A549 (cell line): ENCODE results near the gene MAGI2. TPM values are rescaled to one million over a fixed set of nuclear protein-coding genes. Genes with fewer than 3 reads are reported as not detected.

ENCODE experiments used
- ATAC-seq, 2 experiments: fragments of 200-7000 bp in 1 of 2; fragments of >200 bp in 1 of 2; cut with Nextera tagmentation in 1 of 2; cut with Tn5 transposase in 1 of 2; 3 replicates each; pipeline versions ENCODE4 v1.8.0 to v1.9.1; 2018 to 2020; ENCODE audit warnings: mild to moderate bottlenecking in 1 of 2, moderate library complexity in 1 of 2
- CTCF ChIA-PET: fragments of 300-600 bp; sonication (Branson Sonifier 250); formaldehyde crosslinking; extraction: SDS; loops from one replicate; lab custom pipeline; 2021; ENCODE audit warnings: antibody characterized with exemption, inconsistent platforms; lab: Yijun Ruan, JAX
- POLR2A ChIA-PET: fragments of 350-600 bp; formaldehyde crosslinking; extraction: SDS; loops from one replicate; lab custom pipeline; 2021; ENCODE audit warnings: antibody characterized with exemption, inconsistent platforms; lab: Yijun Ruan, JAX
- DNase-seq, 2 experiments: peaks; one replicate each; pipeline versions ENCODE4 v3.0.0 to v3.0.0-alpha.2; 2011 to 2016; ENCODE audit warnings: low read depth in 1 of 2, low spot score in 1 of 2
- FAIRE-seq: peaks from 2 replicates; lab custom pipeline; 2011; peaks lifted over from hg19 to GRCh38; lab: Jason Lieb, UNC
- H3K27ac ChIP-seq, 2 experiments: fragments of >200 bp; sonication (Bioruptor Twin); formaldehyde crosslinking; 3 replicates each; pipeline ENCODE4 v1.5.1; 2016 to 2017
- H3K4me1 ChIP-seq: fragments of >200 bp; sonication (Bioruptor Twin); formaldehyde crosslinking; 3 replicates; pipeline ENCODE4 v1.6.1; 2016
- H3K4me2 ChIP-seq: fragments of >200 bp; sonication (Bioruptor Twin); formaldehyde crosslinking; 3 replicates; pipeline ENCODE4 v1.6.1; 2016
- H3K4me3 ChIP-seq: fragments of >200 bp; sonication (Bioruptor Twin); formaldehyde crosslinking; 3 replicates; pipeline ENCODE4 v1.5.1; 2016
- H3K9me3 ChIP-seq: fragments of >200 bp; sonication (Bioruptor Twin); formaldehyde crosslinking; 3 replicates; pipeline ENCODE4 v1.6.1; 2016
- CBX2 ChIP-seq: fragments of 200-600 bp; sonication (generic); IDR thresholded peaks from 2 replicates; pipeline ENCODE4 v1.6.1; 2016; ENCODE audit warnings: low read depth, mild to moderate bottlenecking, borderline replicate concordance
- CHD2 ChIP-seq: fragments of 150-350 bp; IDR thresholded peaks from 2 replicates; pipeline ENCODE4 v1.6.1; 2014; ENCODE audit warnings: low read length; ENCODE audit not compliant: partially characterized antibody
- CHD4 ChIP-seq: fragments of 200-600 bp; sonication (generic); IDR thresholded peaks from 2 replicates; pipeline ENCODE4 v1.6.1; 2016; ENCODE audit warnings: antibody characterized with exemption, mild to moderate bottlenecking, borderline replicate concordance
- EP300 ChIP-seq, 2 experiments: fragments of >200 bp; sonication (Bioruptor Twin); formaldehyde crosslinking; IDR thresholded peaks; 2 replicates in 1 of 2; 3 replicates in 1 of 2; pipeline ENCODE4 v1.6.1; 2016 to 2017
- FOSB ChIP-seq: fragments of 250-450 bp; sonication (Bioruptor Pico); IDR thresholded peaks from 2 replicates; pipeline ENCODE4 v1.5.0; 2020; ENCODE audit warnings: mild to moderate bottlenecking, moderate library complexity
- HMGXB4 ChIP-seq: fragments of 250-450 bp; sonication (Bioruptor Pico); IDR thresholded peaks from 2 replicates; pipeline ENCODE4 v1.5.0; 2021; ENCODE audit warnings: mild to moderate bottlenecking, moderate library complexity, borderline replicate concordance
- HOXB13 ChIP-seq: fragments of 250-450 bp; sonication (Bioruptor Pico); IDR thresholded peaks from 2 replicates; pipeline ENCODE4 v1.5.0; 2020; ENCODE audit warnings: low read depth, mild to moderate bottlenecking, moderate library complexity
- HOXB5 ChIP-seq: fragments of 250-450 bp; sonication (Bioruptor Pico); IDR thresholded peaks from 2 replicates; pipeline ENCODE4 v1.5.0; 2020; ENCODE audit warnings: mild to moderate bottlenecking, moderate library complexity
- JUN ChIP-seq, 2 experiments: fragments of >200 bp; sonication (Bioruptor Twin); formaldehyde crosslinking; IDR thresholded peaks; 2 replicates in 1 of 2; 3 replicates in 1 of 2; pipeline ENCODE4 v1.6.1; 2016 to 2017
- KDM1A ChIP-seq: fragments of 200-600 bp; sonication (generic); IDR thresholded peaks from 2 replicates; pipeline ENCODE4 v1.6.1; 2016; ENCODE audit warnings: low read depth, mild to moderate bottlenecking
- KDM5A ChIP-seq: fragments of 200-600 bp; sonication (generic); IDR thresholded peaks from 2 replicates; pipeline ENCODE4 v1.6.1; 2016; ENCODE audit warnings: antibody characterized with exemption, mild to moderate bottlenecking
- MAZ ChIP-seq: fragments of 150-350 bp; IDR thresholded peaks from 2 replicates; pipeline ENCODE4 v1.6.1; 2014; ENCODE audit warnings: antibody characterized with exemption, low read depth, low read length, borderline replicate concordance
- NPAS2 ChIP-seq: fragments of 250-450 bp; sonication (Bioruptor Pico); IDR thresholded peaks from 2 replicates; pipeline ENCODE4 v1.8.0; 2022; ENCODE audit warnings: mild to moderate bottlenecking, moderate library complexity, borderline replicate concordance
- NR3C1 ChIP-seq: fragments of >200 bp; sonication (Bioruptor Twin); formaldehyde crosslinking; IDR thresholded peaks from 3 replicates; pipeline ENCODE4 v1.6.1; 2017
- PBX3 ChIP-seq: IDR thresholded peaks from 2 replicates; pipeline ENCODE4 v1.6.1; 2012
- PHF8 ChIP-seq: fragments of 200-600 bp; sonication (generic); IDR thresholded peaks from 2 replicates; pipeline ENCODE4 v1.6.1; 2016; ENCODE audit warnings: low read depth, mild to moderate bottlenecking, antibody characterized with exemption, moderate library complexity, borderline replicate concordance
- POLR2A ChIP-seq: IDR thresholded peaks from 2 replicates; pipeline ENCODE4 v1.6.1; 2012; ENCODE audit warnings: mild to moderate bottlenecking, low read length
- RARB ChIP-seq: fragments of 250-450 bp; sonication (Bioruptor Pico); IDR thresholded peaks from 2 replicates; pipeline ENCODE4 v1.8.0; 2021; ENCODE audit warnings: mild to moderate bottlenecking, moderate library complexity
- RCOR1 ChIP-seq: fragments of 150-350 bp; IDR thresholded peaks from 2 replicates; pipeline ENCODE4 v1.6.1; 2014; ENCODE audit warnings: antibody characterized with exemption, low read length, low read depth
- RFX5 ChIP-seq: fragments of 450-650 bp; IDR thresholded peaks from 2 replicates; pipeline ENCODE4 v1.7.1; 2014; ENCODE audit warnings: antibody characterized with exemption, mild to moderate bottlenecking, moderate library complexity
- RNF2 ChIP-seq: fragments of 200-600 bp; sonication (generic); IDR thresholded peaks from 2 replicates; pipeline ENCODE4 v1.6.1; 2016; ENCODE audit warnings: low read depth, mild to moderate bottlenecking, antibody characterized with exemption, moderate library complexity, borderline replicate concordance
- SREBF2 ChIP-seq: fragments of 450-650 bp; IDR thresholded peaks from 2 replicates; pipeline ENCODE4 v1.6.1; 2014; ENCODE audit warnings: mild to moderate bottlenecking, moderate library complexity
- TFCP2L1 ChIP-seq: fragments of 250-450 bp; sonication (Bioruptor Pico); IDR thresholded peaks from 2 replicates; pipeline ENCODE4 v1.5.0; 2021; ENCODE audit warnings: mild to moderate bottlenecking
- TP53 ChIP-seq: fragments of 250-450 bp; sonication (Bioruptor Pico); IDR thresholded peaks from 2 replicates; pipeline ENCODE4 v1.5.0; 2021; ENCODE audit warnings: mild to moderate bottlenecking, moderate library complexity
- ZC3H11A ChIP-seq: fragments of 450-650 bp; IDR thresholded peaks from 2 replicates; pipeline ENCODE4 v1.6.1; 2014; ENCODE audit warnings: antibody characterized with exemption, mild to moderate bottlenecking
- ZNF302 ChIP-seq: fragments of 250-450 bp; sonication (Bioruptor Pico); IDR thresholded peaks from 2 replicates; pipeline ENCODE4 v1.9.0; 2021; ENCODE audit warnings: inconsistent platforms, mild to moderate bottlenecking, moderate library complexity
- WGBS: methylation state at CpG from one replicate; pipeline ENCODE4 v1.1.6; 2017; ENCODE audit errors: missing lambda C conversion rate; 5-methylcytosine and 5-hydroxymethylcytosine counted together
- polyA plus RNA-seq, 4 experiments: library from polyadenylated mRNA; depleted of rRNA in 3 of 4; stranded (reverse); fragments of >200 nt; fragmentation: RNase III in 1 of 4; extraction: RNeasy Plus Mini Kit Qiagen cat#74134 plus additional on column Dnase treatment in 1 of 4; gene quantifications; 2 replicates in 3 of 4; 3 replicates in 1 of 4; pipeline ENCODE4 v1.2.3, GENCODE V29; 2011 to 2017

MAGI2 gene
- polyA plus RNA-seq, 2 of the 4 experiments (the other 2 are of a cell fraction) = 0.48 to 0.81 TPM

GRCh38 chr7:78662939-78663338 lies 790.5 kb downstream of the MAGI2 start:
- FAIRE-seq (no peak), ATAC-seq (no peak), DNase-seq (no peak)
- Histone ChIP-seq H3K27ac (no peak overlapping the region), H3K9me3 (no peaks in the 10 kb centered on the region), H3K4me3 (no peak overlapping the region), H3K4me2 (no peak overlapping the region), H3K4me1 (no peaks in the 10 kb centered on the region)
- TF ChIP-seq JUN (IDR thresholded peaks at IDR 0.05) = no peak
- ChIA-PET POLR2A (no interaction called here), CTCF (no interaction called here)
- WGBS = 54% methylated on average over 4 of the region's 4 CpGs

GRCh38 chr7:78649976-78650375 lies 803.5 kb downstream of the MAGI2 start:
- no peak for TF ChIP-seq PBX3
- no peak for TF ChIP-seq HMGXB4 (CRISPR knock-in tag)
- Histone ChIP-seq H3K4me3 (no peak overlapping the region), H3K27ac (no peak overlapping the region), H3K4me1 (no peaks in the 10 kb centered on the region), H3K4me2 (no peak overlapping the region), H3K9me3 (no peaks in the 10 kb centered on the region)
- no peak for ATAC-seq
- DNase-seq = no peak
- CTCF ChIA-PET = no interaction called here
- WGBS = 47% methylated on average over 3 of the region's 3 CpGs
- POLR2A ChIA-PET = no interaction called here
- FAIRE-seq = no peak

- 10% methylated on average over 2 of the region's 2 CpGs for WGBS
Observed at GRCh38 chr7:78649236-78649635, 804.2 kb downstream of the MAGI2 start.

GRCh38 chr7:78642751-78643150 lies 810.7 kb downstream of the MAGI2 start:
- TF ChIP-seq KDM1A (no peak), RARB (no peak), JUN (IDR thresholded peaks at IDR 0.05) (no peak), ZC3H11A (no peak), EP300 (IDR thresholded peaks at IDR 0.05) (no peak), FOSB (CRISPR knock-in tag) (no peak), RCOR1 (no peak), NR3C1 (no peak), PHF8 (no peak)
- Histone ChIP-seq H3K4me1 (no peaks in the 10 kb centered on the region), H3K4me2 (no peak overlapping the region), H3K4me3 (no peak overlapping the region), H3K9me3 (no peaks in the 10 kb centered on the region), H3K27ac (no peak overlapping the region)
- ATAC-seq = no peak
- no peak for DNase-seq
- no peak for FAIRE-seq
- ChIA-PET CTCF (no interaction called here), POLR2A (no interaction called here)

More at GRCh38 chr7:78649236-78649635, 804.2 kb downstream of the MAGI2 start:
- no peak for FAIRE-seq
- no peaks in the 10 kb centered on the region for H3K9me3 ChIP-seq
- H3K4me3 ChIP-seq = no peak overlapping the region
- no peak for ATAC-seq
- DNase-seq = no peak
- H3K4me1 ChIP-seq = no peaks in the 10 kb centered on the region
- no peak overlapping the region for H3K27ac ChIP-seq
- CTCF ChIA-PET = no interaction called here
- POLR2A ChIA-PET = no interaction called here
- TF ChIP-seq ZNF302 (CRISPR knock-in tag) (no peak), RNF2 (no peak), CHD2 (no peak), KDM5A (no peak), HOXB13 (CRISPR knock-in tag) (no peak), POLR2A (no peak), TP53 (CRISPR knock-in tag) (no peak), EP300 (IDR thresholded peaks at IDR 0.05) (no peak), NPAS2 (CRISPR knock-in tag) (no peak), TFCP2L1 (no peak), RFX5 (no peak), CBX2 (no peak), HOXB5 (CRISPR knock-in tag) (no peak), MAZ (no peak), PHF8 (no peak), CHD4 (no peak), SREBF2 (no peak), JUN (IDR thresholded peaks at IDR 0.05) (no peak)
- H3K4me2 ChIP-seq = no peak overlapping the region
